DND-41 (cell line): ENCODE data around the gene SDK2.

Source experiments
- EZH2 ChIP-seq: IDR thresholded peaks from 3 replicates; pipeline ENCODE4 v1.6.1; 2012; ENCODE audit warnings: borderline replicate concordance, low read depth, mild to moderate bottlenecking, moderate library complexity, low read length, inconsistent platforms; ENCODE audit not compliant: severe bottlenecking
- TF ChIP-seq, protein P1 (sequence below): IDR thresholded peaks from 2 replicates; pipeline ENCODE4 v1.5.1; 2012; ENCODE audit warnings: borderline replicate concordance, low read length, moderate library complexity, mild to moderate bottlenecking; ENCODE audit not compliant: poor library complexity, severe bottlenecking; ENCODE audit errors: extremely low read depth

DNA sequence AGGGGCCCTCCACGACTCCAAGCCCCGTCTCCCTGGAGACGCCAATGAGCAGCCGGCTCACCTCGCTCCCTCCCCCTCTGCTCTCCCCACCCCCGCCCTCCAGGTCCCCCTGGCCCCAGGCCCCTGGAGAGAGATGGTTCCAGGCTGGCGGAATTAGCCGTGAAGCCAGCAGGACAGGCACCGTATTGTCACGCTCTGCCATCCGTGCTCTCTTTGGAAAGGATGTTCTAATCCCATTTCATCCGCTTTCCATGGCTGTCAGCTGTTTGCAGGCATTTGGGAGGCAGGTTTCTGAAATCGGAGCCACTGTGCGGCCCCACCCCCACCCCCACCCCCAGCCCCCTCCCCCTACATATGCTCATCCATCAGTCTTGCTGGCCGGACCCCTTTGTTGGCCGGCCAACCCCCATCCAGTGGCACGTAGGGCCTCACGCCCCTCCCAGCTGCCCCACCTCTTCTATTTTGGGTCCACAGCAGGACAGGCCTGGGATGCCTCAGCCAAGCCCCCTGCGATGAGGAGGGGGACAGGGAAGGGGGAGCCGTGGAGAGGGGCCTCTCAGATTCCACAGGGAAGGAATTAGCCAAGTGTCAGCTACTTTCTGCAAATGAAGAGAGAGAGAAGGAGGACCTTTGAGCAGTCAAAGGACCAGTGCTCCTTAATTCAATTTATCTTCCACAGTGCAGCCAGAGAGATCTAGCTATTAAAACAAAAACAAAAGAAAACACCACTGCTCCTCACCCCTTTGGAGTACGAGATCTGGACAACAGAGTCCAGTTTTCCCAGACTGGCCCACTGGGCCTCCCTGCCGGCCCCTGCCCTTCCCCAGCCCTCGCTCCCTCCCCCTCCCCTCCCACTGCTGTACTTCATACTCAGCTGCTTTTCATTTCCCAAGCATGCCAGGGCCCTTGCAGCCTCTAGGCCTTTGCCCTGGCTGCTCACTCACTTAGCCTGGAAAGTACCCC is 30.7 kb downstream of the SDK2 start:
- TF ChIP-seq, protein P1, sequence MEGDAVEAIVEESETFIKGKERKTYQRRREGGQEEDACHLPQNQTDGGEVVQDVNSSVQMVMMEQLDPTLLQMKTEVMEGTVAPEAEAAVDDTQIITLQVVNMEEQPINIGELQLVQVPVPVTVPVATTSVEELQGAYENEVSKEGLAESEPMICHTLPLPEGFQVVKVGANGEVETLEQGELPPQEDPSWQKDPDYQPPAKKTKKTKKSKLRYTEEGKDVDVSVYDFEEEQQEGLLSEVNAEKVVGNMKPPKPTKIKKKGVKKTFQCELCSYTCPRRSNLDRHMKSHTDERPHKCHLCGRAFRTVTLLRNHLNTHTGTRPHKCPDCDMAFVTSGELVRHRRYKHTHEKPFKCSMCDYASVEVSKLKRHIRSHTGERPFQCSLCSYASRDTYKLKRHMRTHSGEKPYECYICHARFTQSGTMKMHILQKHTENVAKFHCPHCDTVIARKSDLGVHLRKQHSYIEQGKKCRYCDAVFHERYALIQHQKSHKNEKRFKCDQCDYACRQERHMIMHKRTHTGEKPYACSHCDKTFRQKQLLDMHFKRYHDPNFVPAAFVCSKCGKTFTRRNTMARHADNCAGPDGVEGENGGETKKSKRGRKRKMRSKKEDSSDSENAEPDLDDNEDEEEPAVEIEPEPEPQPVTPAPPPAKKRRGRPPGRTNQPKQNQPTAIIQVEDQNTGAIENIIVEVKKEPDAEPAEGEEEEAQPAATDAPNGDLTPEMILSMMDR = no peak
- no peak for TF ChIP-seq EZH2
